IMR-90 (cell line): ENCODE data around the gene XDH. TPM values are rescaled to one million over a fixed set of nuclear protein-coding genes. Genes with fewer than 3 reads are reported as not detected.
A peak's percentile ranks its signal among the peaks of the same experiment; 100 is the strongest.

Experiments
- ATAC-seq: fragments of 200-7000 bp; cut with Tn5 transposase; 2 replicates; pipeline ENCODE4 v1.9.1; 2020; ENCODE audit warnings: low read depth, mild to moderate bottlenecking, moderate library complexity
- BruUV-seq: library from RNA; stranded (reverse); fragments of 400-500 nt; replicated peaks from 2 replicates; lab custom pipeline; 2021; lab: Mats Ljungman, UMichigan
- CTCF ChIA-PET: fragments of 300-600 bp; formaldehyde crosslinking; extraction: SDS; loops from one replicate; lab custom pipeline; 2021; ENCODE audit warnings: antibody characterized with exemption; lab: Yijun Ruan, JAX
- POLR2A ChIA-PET: fragments of 300-600 bp; sonication (Branson Sonifier 250); formaldehyde crosslinking; loops from one replicate; lab custom pipeline; 2022; ENCODE audit warnings: antibody characterized with exemption; ENCODE audit not compliant: unreplicated experiment; lab: Charles Lee
- DNase-seq: peaks from one replicate; pipeline ENCODE4 v3.0.0; 2013
- H2AFZ ChIP-seq: replicated peaks from 2 replicates; pipeline ENCODE3; 2013; ENCODE audit warnings: low read length, mild to moderate bottlenecking; ENCODE audit not compliant: poor library complexity
- H2AK5ac ChIP-seq: 2 replicates; pipeline ENCODE4 v1.6.1; 2013; ENCODE audit warnings: low read depth, low read length, inconsistent platforms
- H2AK9ac ChIP-seq: replicated peaks from 2 replicates; pipeline ENCODE3; 2013; ENCODE audit warnings: mild to moderate bottlenecking, low read depth, low read length, moderate library complexity; ENCODE audit not compliant: poor library complexity
- H2BK120ac ChIP-seq: 2 replicates; pipeline ENCODE4 v1.6.1; 2013; ENCODE audit warnings: low read depth, low read length, inconsistent platforms
- H2BK15ac ChIP-seq: 3 replicates; pipeline ENCODE4 v1.6.1; 2013; ENCODE audit warnings: low read depth, low read length, inconsistent platforms
- H2BK20ac ChIP-seq: 2 replicates; pipeline ENCODE4 v1.6.1; 2013; ENCODE audit warnings: low read depth, mild to moderate bottlenecking, inconsistent platforms, low read length, moderate library complexity
- H2BK5ac ChIP-seq: 2 replicates; pipeline ENCODE4 v1.6.1; 2013; ENCODE audit warnings: mild to moderate bottlenecking, low read depth, low read length, inconsistent platforms; ENCODE audit not compliant: poor library complexity, severe bottlenecking
- H3K14ac ChIP-seq: replicated peaks from 2 replicates; pipeline ENCODE4 v1.6.1; 2013; ENCODE audit warnings: low read depth, low read length, inconsistent platforms
- H3K18ac ChIP-seq: 2 replicates; pipeline ENCODE4 v1.6.1; 2013; ENCODE audit warnings: low read depth, low read length, control low read depth
- H3K23ac ChIP-seq: 2 replicates; pipeline ENCODE4 v1.6.1; 2013; ENCODE audit warnings: low read depth, low read length, inconsistent platforms
- H3K27ac ChIP-seq: 2 replicates; pipeline ENCODE4 v1.5.1; 2013; ENCODE audit warnings: mild to moderate bottlenecking, control low read depth, low read length; ENCODE audit not compliant: insufficient read depth
- H3K27me3 ChIP-seq: 2 replicates; pipeline ENCODE4 v1.6.1; 2013; ENCODE audit warnings: low read length; ENCODE audit not compliant: control insufficient read depth, insufficient read depth
- H3K36me3 ChIP-seq: 2 replicates; pipeline ENCODE4 v1.6.1; 2013; ENCODE audit warnings: low read length, mixed read lengths; ENCODE audit not compliant: control insufficient read depth, insufficient read depth
- H3K4ac ChIP-seq: 2 replicates; pipeline ENCODE4 v1.6.1; 2013; ENCODE audit warnings: low read depth, low read length, inconsistent platforms
- H3K4me1 ChIP-seq: 2 replicates; pipeline ENCODE4 v1.6.1; 2013; ENCODE audit warnings: low read length, mixed read lengths; ENCODE audit not compliant: control insufficient read depth, insufficient read depth
- H3K4me2 ChIP-seq: 2 replicates; pipeline ENCODE4 v1.6.1; 2013; ENCODE audit warnings: low read depth, mild to moderate bottlenecking, control low read depth, low read length, moderate library complexity
- H3K4me3 ChIP-seq: 2 replicates; pipeline ENCODE4 v1.5.1; 2013; ENCODE audit warnings: low read depth, mild to moderate bottlenecking, control low read depth, low read length, moderate library complexity; ENCODE audit not compliant: insufficient read depth
- H3K56ac ChIP-seq: 2 replicates; pipeline ENCODE4 v1.6.1; 2013; ENCODE audit warnings: low read length, inconsistent platforms; ENCODE audit not compliant: insufficient read depth; ENCODE audit errors: extremely low read depth
- H3K79me1 ChIP-seq, 2 experiments: 2 replicates each; pipeline ENCODE4 v1.6.1; 2013; ENCODE audit warnings: low read length in 2 of 2, inconsistent platforms in 1 of 2, low read depth in 1 of 2
- H3K9ac ChIP-seq: 2 replicates; pipeline ENCODE4 v1.6.1; 2013; ENCODE audit warnings: low read depth, low read length, control low read depth
- H3K9me1 ChIP-seq: 2 replicates; pipeline ENCODE4 v1.6.1; 2013; ENCODE audit warnings: low read length, inconsistent platforms; ENCODE audit not compliant: insufficient read depth
- H3K9me3 ChIP-seq: 2 replicates; pipeline ENCODE4 v1.6.1; 2013; ENCODE audit warnings: low read length; ENCODE audit not compliant: control insufficient read depth, insufficient read depth
- H4K20me1 ChIP-seq: 2 replicates; pipeline ENCODE4 v1.6.1; 2013; ENCODE audit warnings: low read length, inconsistent platforms; ENCODE audit not compliant: insufficient read depth
- H4K5ac ChIP-seq: 2 replicates; pipeline ENCODE4 v1.6.1; 2013; ENCODE audit warnings: mild to moderate bottlenecking, low read depth, low read length, control low read depth
- H4K8ac ChIP-seq, 2 experiments: 2 replicates each; pipeline ENCODE4 v1.6.1; 2013; ENCODE audit warnings: low read depth in 2 of 2, low read length in 2 of 2, control low read depth in 1 of 2, inconsistent platforms in 1 of 2
- H4K91ac ChIP-seq: 2 replicates; pipeline ENCODE4 v1.6.1; 2013; ENCODE audit warnings: low read depth, low read length, inconsistent platforms; ENCODE audit not compliant: insufficient read depth
- BHLHE40 ChIP-seq: fragments of 150-350 bp; IDR thresholded peaks from 2 replicates; pipeline ENCODE4 v1.6.1; 2016; ENCODE audit warnings: mild to moderate bottlenecking, low read depth, low read length
- CEBPB ChIP-seq: IDR thresholded peaks from 2 replicates; pipeline ENCODE4 v1.6.1; 2012; ENCODE audit warnings: low read depth, low read length, improper control_type of control experiment
- CHD1 ChIP-seq: IDR thresholded peaks from 2 replicates; pipeline ENCODE4 v1.6.1; 2012; ENCODE audit warnings: low read depth, low read length, improper control_type of control experiment
- CTCF ChIP-seq: conservative IDR thresholded peaks from 2 replicates; pipeline ENCODE4 v1.5.1; 2012; ENCODE audit warnings: mild to moderate bottlenecking, low read depth, low read length, improper control_type of control experiment
- ELK1 ChIP-seq: fragments of 150-350 bp; IDR thresholded peaks from 2 replicates; pipeline ENCODE4 v1.6.1; 2016; ENCODE audit warnings: low read depth, mild to moderate bottlenecking, low read length, moderate library complexity, borderline replicate concordance
- FOS ChIP-seq: fragments of 150-350 bp; IDR thresholded peaks from 2 replicates; pipeline ENCODE4 v1.6.1; 2016; ENCODE audit warnings: low read depth, low read length
- MAFK ChIP-seq: IDR thresholded peaks from 2 replicates; pipeline ENCODE4 v1.6.1; 2012; ENCODE audit warnings: low read depth, low read length, improper control_type of control experiment
- MAZ ChIP-seq: IDR thresholded peaks from 2 replicates; pipeline ENCODE4 v1.6.1; 2012; ENCODE audit warnings: low read depth, mild to moderate bottlenecking, low read length, improper control_type of control experiment, moderate library complexity, borderline replicate concordance
- MXI1 ChIP-seq: IDR thresholded peaks from 2 replicates; pipeline ENCODE4 v1.6.1; 2012; ENCODE audit warnings: low read depth, mild to moderate bottlenecking, low read length, moderate library complexity, borderline replicate concordance
- NFE2L2 ChIP-seq: fragments of 150-350 bp; IDR thresholded peaks from 2 replicates; pipeline ENCODE4 v1.6.1; 2016; ENCODE audit warnings: low read depth, mild to moderate bottlenecking, low read length
- RAD21 ChIP-seq: IDR thresholded peaks from 2 replicates; pipeline ENCODE4 v1.6.1; 2012; ENCODE audit warnings: low read length, improper control_type of control experiment
- RCOR1 ChIP-seq: IDR thresholded peaks from 2 replicates; pipeline ENCODE4 v1.6.1; 2012; ENCODE audit warnings: mild to moderate bottlenecking, low read length, improper control_type of control experiment; ENCODE audit not compliant: insufficient replicate concordance
- RFX5 ChIP-seq: IDR thresholded peaks from 2 replicates; pipeline ENCODE4 v1.8.0; 2012; ENCODE audit warnings: low read depth, mild to moderate bottlenecking, low read length, moderate library complexity
- SMC3 ChIP-seq: fragments of 150-350 bp; IDR thresholded peaks from 2 replicates; pipeline ENCODE4 v1.6.1; 2016; ENCODE audit warnings: low read depth, mild to moderate bottlenecking, antibody characterized with exemption, low read length, moderate library complexity
- USF2 ChIP-seq: fragments of 150-350 bp; IDR thresholded peaks from 2 replicates; pipeline ENCODE4 v1.6.1; 2017; ENCODE audit warnings: mild to moderate bottlenecking, antibody characterized with exemption, low read length, low read depth
- WGBS, 2 experiments: methylation state at CpG; one replicate each; pipeline versions ENCODE4 v1.1.5 to v1.1.7; 2013; ENCODE audit warnings: missing lambda C conversion rate in 2 of 2; ENCODE audit not compliant: insufficient read length in 1 of 2; ENCODE audit errors: extremely low coverage in 2 of 2; 5-methylcytosine and 5-hydroxymethylcytosine counted together
- dilution Hi-C: fragments of 300-500 bp; cut with HindIII; formaldehyde crosslinking; loops from one replicate; pipeline ENCODE4 v1.14.3; 2018; ENCODE audit warnings: low sequenced_read_pairs; ENCODE audit not compliant: unreplicated experiment
- in situ Hi-C: fragments of 300-500 bp; cut with MboI; formaldehyde crosslinking; loops from 3 replicates; pipeline ENCODE4 v1.14.3; 2019; ENCODE audit warnings: low sequenced_read_pairs, inconsistent platforms, mixed read lengths
- intact Hi-C: fragments of 100-400 bp; cut with micrococcal nuclease; formaldehyde crosslinking; loops from 2 replicates; pipeline ENCODE4 v1.10.0; 2022
- polyA plus RNA-seq, 3 experiments: library from polyadenylated mRNA; depleted of rRNA; stranded (reverse); fragments of >200 nt; gene quantifications; 2 replicates each; pipeline ENCODE4 v1.2.3, GENCODE V29; 2012; ENCODE audit warnings: low replicate concordance in 1 of 3
- total RNA-seq: library from RNA; depleted of rRNA; stranded (reverse); fragments of >200 nt; gene quantifications from 2 replicates; pipeline ENCODE4 v1.2.3, GENCODE V29; 2012

XDH gene
- total and polyA plus RNA-seq, 2 of the 4 experiments (the other 2 are of a cell fraction), result 0.46 to 1.1 TPM

- H4K5ac ChIP-seq, result no peak overlapping the region
- in situ Hi-C loops (no loop called here), intact Hi-C loops (no loop called here), dilution Hi-C loops (no loop called here)
- no peak overlapping the region for H3K4me3 ChIP-seq
- H3K9ac ChIP-seq, result no peak overlapping the region
- no peak overlapping the region for H2BK5ac ChIP-seq
- H3K18ac ChIP-seq, result no peak overlapping the region
- H3K27me3 ChIP-seq, result no peaks in the 10 kb centered on the region
- no peak overlapping the region for H2BK15ac ChIP-seq
- ATAC-seq, result no peak
- no peak overlapping the region for H4K91ac ChIP-seq
- H2AFZ ChIP-seq, result peak overlapping the region; percentile 26
- no peak overlapping the region for H3K23ac ChIP-seq
- no peak for DNase-seq
- H3K9me1 ChIP-seq, result no peaks in the 10 kb centered on the region
- no peak overlapping the region for H3K14ac ChIP-seq
- no peak overlapping the region for H2BK120ac ChIP-seq
- ChIA-PET POLR2A (no interaction called here), CTCF (no interaction called here)
- no peak overlapping the region for H2BK20ac ChIP-seq
- WGBS, 2 experiments, result 97% methylated on average over 6 of the region's 10 CpGs; no CpG with 5 or more reads in 1 of the 2 experiments
- H3K4me2 ChIP-seq, result no peak overlapping the region
- no peak overlapping the region for H3K56ac ChIP-seq
- H3K27ac ChIP-seq, result no peak overlapping the region
- TF ChIP-seq CTCF (no peak), CEBPB (no peak), ELK1 (no peak), FOS (no peak), NFE2L2 (no peak), MXI1 (no peak), RCOR1 (no peak), MAFK (no peak), RAD21 (no peak), MAZ (no peak), USF2 (no peak), CHD1 (no peak), RFX5 (no peak), BHLHE40 (no peak), SMC3 (no peak)
- H3K4ac ChIP-seq, result no peak overlapping the region
- H4K20me1 ChIP-seq, result no peaks in the 10 kb centered on the region
- H3K9me3 ChIP-seq, result no peaks in the 10 kb centered on the region
- no peaks in the 10 kb centered on the region for H3K79me1 ChIP-seq
- H3K36me3 ChIP-seq, result no peaks in the 10 kb centered on the region
- no TSS peak for BruUV-seq
- no peaks in the 10 kb centered on the region; the same call in 1 of the 2 replicates for H3K4me1 ChIP-seq
- H4K8ac ChIP-seq, result no peak overlapping the region
- peak overlapping the region; percentile 23 for H2AK9ac ChIP-seq
- H2AK5ac ChIP-seq, result no peak overlapping the region
Measured at GRCh38 chr2:31365348-31365747, 49.2 kb downstream of the XDH start.
